ENCODE results near the gene RNF223.
"Not testable (repeated sequence)": the region's sequence is repeated elsewhere in the genome, so short reads cannot be mapped to it uniquely, and the experiment has no call there.

Gene RNF223

DNA sequence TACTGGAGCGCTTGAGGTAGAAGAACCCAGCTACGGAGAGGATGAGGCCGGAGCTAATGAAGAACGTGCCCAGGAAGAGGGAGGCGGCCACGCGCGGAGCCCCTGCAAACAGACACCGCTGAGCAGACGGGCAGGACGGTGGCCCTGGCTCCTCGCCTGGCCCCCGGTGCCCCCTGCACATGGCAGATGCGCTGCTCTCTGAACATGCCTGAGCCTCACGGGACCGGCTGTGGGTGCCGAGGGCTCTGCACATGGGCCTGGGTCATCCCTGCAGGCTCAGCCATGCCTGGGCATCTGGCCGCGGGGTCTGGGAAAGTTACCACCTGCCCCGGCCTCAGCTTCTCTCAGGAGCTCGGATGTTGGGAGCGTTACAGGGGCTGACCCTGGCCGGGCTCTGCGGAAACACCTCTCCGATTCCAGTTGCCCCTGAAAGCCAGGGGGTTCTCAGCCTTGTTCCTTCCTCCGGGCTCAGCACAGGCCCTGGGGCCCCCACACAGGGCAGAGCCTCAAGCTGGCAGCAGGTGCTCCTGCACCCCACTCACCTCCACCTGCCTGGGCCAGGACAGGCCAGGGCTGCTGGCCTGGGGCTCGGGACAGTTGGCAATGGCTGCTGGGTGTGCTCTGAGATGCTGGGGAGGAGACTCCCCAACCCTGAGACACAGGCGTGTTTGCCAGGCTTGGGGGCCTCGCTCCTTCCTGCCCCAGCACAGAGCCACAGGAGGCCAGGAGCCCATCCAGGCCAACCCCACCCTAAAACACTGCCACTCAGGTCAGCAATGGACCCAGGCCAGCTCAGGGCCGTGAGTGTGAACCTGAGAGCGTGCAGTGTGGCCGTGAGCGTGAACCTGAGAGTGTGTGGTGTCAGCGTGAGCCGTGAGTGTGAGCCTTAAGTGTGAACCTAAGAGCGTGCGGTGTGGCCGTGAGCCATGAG lies 12.1 kb upstream of the RNF223 start:
- DNase-seq: no peak

DNA sequence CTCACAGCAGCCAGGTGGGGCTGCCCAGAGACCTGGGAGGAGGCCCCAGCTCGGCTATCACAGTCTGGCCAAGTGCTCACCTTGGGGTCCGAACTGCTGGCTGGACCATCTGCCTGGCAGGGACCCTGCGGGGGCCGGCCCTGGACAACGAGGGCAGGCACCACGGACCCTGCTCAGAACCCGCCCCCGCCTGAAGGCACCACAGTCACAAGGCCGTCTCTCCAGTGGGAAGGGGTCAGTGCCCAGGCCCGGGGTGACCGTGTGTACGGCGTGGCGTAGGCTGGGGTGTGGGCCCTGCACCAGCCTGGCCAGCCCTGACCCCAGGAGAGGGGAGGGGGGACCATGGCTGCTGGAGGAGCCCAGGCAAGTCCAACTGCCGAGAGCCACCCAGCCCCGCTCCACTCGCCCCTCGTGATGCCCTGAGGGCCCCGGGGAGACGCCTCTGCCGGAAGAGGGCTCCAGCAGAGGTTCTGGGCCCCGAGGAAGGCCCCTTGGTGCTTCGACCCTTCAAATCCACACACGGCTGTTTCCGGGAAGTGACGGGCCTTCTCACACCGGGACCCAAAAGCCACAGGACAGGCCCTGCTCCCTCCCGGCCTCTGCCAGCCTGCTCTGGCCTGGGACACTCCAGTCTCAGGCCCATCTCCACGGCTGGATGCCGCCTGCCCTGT lies 11.2 kb upstream of the RNF223 start:
- no peak for DNase-seq

DNA sequence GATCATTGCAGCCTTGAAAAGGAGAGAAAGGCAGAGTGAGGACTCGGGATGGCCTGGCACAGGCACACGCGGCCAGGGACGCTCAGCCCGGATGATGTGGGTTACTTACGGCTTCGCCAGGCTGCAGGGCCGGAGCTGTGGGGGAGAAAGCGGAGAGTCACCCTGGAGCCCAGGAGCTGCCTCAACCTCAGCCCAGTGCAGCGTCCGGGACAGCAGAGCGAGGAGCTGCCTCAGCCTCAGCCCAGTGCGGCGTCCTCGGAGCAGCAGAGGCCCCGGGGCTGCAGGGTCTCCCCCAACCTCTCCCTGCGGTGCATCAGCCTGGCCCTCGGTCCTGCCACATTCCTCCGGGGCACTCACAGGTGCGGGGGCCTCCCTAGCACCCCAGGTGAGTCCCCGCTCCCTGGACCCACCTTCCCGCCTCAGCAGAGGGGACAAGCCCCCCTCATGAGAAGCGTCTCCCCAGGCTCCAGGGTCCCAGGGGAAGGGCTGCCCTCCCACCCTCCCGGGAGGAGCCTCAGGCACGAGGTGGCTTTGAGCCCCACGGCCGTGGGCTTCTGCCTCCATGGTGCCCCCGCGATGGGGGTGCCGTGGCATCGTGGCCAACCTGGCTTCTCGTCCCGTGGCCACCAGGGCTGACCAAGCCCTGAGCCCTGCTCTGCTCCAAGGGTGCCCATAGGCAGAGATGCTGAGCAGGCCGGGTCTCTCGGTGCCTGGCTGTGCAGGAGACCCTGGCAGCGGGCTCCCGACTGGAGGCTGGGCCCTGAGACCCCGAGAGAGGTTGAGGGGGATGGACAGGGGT lies 10.5 kb upstream of the RNF223 start:
- no peak for DNase-seq

DNA sequence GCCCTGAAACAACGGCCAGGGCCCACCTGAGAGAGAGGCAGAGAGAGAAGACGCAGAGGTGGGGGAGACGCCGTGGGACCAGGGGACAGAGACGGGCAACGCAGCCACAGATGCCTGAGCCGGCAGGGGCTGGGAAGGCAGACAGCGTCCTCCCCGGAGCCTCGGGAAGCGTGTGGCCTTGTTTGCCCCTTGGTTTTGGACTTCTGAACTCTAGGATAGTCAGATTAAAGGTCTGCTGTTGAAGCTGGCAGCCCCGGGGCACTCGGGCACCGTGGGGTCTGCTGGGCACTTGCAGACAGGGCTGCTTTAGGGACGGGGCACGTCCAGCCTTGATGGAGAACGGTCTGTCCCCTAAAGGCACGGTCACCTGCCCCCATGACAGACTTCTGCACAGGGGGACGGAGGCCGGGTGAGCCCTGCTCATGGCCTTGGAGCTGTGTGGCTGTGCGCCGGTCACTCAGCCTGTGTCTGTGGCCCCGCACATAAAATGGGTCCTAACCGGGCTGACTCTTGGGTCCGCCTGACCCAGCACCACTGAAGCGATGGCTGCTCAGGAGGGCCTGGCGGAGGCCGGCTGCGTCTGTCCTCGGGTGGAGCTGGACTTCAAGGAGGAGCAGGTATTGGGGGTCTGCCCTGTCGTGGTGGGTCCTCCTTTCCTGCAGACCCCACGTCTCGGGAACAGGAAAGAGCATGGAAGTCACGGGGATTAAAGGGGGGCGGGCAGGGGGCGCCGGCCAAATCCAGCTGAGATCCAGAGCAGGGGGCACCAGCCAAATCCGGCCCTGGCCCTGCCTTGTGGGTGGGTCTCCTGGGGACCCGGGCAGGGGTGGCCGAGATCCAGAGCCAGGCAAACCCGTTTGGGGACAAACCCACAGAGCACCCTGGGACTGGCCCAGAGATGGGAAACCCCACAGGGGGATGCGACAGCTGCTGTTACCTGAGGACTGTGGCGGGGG lies 9.6 kb upstream of the RNF223 start:
- DNase-seq: no peak

DNA sequence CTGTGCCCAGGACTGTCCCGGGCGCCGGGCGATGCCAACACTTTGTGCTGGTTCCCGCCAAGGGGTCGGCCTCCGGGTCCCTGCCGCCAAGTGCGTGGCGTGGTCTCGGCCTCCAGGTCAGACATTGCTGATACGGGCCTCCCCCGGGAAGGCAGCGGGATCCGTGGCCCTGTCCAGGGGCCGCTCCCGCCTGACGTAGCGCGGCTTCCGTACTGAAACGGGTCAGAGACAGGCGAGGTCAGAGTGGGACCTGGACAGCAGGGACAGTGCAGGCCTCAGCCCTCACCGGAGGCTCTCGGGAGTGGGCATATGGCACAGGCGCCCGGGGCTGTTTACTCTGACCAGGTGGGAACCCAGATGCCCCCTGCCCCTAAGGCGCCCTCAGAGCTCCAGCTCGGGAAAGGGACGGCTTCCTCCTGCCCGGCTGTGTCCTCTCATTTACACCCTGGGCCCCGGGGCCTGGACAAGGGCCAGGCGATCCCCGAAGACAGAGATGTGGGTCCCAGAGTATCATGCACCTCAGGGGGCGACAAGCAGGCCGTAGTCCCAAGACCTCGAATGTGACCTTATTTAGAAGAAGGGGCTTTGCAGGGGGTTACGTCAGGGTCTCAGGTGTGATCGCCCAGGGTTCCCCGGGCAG lies 8.8 kb upstream of the RNF223 start:
- no peak for DNase-seq

DNA sequence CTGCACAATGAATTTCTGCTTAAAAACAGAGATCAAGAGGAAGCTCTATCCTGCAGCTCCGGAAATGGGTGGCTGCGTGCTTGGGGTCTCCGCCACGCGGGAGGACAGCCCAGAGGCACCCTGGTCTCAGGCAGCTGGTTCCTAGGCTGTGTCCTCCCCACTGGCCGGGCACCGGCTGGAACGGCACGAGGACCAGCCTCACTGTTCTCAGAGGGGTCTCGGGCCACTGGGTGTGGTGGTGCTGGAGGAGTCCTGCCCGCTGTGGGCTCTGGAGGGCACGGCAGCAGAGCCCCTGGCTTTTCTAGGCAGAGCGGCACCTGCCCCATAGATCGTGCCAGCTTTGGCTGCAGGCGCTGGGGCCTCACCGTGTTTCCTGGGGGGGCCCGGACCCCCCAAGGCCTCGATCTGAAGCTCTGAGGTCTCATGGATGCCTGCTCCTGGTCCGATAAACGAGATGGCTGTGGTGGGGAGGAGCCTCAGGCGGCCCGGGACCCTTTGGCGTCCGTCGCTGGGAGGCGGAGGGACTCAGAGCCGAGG lies 8.2 kb upstream of the RNF223 start:
- no peak for DNase-seq

DNA sequence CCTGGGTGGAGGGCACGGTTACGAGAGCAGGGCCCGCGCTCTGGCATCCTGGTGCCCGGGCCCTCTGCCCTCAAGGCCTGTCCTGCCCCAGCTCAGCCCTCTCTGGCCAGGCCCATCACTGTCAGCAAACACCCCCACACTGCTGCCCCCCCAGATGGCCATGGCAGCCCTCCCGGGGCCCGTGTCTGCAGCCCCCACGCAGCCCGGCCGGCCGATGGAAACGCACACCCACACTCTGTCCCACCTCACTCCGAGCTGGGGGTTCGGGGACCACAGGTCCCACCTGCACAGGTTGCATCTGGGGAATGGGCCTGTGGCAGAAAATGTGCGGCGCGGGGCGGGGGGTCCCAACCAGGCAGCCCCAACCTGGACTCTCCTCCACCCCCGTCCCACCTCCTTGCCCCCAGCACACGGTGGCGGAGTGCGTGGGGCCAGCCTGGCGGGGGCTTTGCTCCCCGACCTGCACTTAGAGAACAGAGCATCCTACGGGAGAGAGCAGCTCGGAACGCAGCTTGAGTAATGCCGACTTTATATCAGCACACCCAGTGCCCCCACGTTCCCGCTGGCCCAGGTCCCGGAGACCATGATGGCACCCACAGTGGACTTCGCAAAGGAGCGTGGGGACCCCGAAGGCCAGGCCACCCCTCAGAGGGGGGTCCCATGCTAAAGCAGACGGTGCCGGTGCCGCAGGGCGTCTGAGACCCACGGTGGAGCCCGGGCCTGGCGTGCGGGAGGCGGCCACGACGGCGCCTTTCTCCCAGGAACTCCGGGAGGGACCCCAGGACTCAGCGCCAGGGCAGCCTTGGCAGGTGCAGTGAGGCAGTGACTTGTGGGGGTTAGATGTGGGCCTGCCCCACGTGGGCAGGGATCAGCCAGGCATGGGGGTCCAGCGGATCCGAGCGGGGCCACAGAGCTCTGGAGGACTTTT lies 7.5 kb upstream of the RNF223 start:
- no peak for DNase-seq

DNA sequence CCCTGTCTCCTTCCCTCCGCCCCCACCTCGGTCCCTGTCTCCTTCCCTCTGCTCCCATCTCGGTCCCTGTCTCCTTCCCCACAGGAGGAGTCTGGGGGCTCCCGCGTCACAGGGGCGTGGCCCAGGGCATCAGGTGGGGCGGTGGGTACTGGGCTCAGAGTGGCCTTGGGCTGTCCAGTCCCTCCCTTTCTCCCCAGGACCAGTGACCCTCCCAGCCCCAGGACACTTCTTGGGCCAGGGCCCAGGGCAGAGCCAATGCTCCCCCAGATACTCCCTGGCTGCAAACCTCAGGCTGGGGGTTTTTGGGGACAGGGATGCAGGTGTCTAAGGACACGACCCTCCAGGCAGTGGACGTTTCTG lies 6.8 kb upstream of the RNF223 start:
- DNase-seq: no peak

DNA sequence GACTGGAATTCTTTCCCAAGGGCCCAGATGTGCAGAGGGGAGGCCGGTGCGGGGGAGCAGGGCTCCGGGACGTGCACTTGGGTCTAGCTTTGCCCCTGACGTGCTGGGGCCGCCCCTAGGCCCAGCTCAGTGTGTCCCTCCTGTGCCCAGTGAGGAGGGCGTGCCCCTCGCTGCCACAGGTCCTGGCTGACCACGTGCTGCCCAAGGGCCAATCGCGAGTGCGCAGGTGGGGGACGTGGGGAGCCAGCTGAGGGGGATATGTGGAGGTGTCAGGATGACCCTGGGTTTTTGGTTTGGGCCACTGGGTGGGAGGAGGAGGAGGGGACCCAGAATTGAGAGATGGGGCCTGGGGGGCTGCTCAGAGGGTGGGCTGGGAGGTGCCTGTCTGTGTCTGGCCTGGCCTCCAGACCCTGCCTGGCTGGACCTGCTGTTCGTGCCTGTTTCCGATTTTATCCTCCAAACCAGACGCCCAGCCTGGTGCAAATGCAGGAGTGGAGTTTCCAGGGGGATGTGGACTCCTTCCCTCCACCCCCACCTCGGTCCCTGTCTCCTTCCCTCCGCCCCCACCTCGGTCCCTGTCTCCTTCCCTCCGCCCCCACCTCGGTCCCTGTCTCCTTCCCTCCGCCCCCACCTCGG lies 6.1 kb upstream of the RNF223 start:
- peak; percentile 79 for DNase-seq

DNA sequence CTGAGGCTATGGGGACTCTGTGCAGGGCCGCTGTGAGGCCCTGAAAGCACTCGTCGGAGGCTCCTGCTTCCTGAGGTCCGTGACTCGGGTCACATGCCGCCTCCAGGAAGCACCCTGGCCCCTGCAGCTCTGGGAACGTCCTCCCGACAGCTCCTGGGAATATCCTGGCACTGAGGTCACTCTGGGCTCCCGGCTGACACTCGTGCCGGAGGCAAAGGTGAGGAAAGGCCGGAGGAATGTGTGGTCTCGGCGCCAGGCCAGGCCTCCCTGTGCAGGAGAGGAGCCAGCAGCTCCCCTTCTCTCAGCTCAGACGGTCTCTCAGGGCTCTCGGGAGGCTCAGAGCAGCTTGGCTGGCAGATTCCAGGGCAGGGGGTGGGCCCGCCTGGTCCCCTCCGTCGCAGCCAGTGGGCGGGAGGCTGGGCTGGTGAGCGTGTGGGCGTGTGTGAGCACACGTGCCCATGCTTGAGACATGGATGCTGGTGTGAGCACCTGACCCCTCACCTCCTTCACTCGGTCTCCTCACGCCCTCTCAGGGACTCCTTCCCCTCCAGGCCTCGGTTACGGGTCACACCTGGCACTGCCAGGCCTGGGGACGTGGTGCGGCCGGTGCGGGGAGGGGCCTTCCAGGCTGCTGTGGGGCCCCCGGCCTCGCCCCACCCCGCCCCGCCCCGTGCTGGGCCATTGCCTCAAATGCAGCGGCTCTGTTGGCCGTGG lies 5.5 kb upstream of the RNF223 start:
- peak; percentile 86 for DNase-seq

DNA sequence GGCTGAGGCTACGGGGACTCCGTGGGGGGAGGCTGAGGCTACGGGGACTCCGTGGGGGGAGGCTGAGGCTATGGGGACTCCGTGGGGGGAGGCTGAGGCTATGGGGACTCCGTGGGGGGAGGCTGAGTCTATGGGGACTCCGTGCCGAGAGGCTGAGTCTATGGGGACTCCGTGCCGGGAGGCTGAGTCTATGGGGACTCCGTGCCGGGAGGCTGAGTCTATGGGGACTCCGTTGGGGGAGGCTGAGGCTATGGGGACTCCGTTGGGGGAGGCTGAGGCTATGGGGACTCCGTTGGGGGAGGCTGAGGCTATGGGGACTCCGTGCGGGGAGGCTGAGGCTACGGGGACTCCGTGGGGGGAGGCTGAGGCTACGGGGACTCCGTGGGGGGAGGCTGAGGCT lies 3.3 kb upstream of the RNF223 start:
- DNase-seq: not testable (repeated sequence)

DNA sequence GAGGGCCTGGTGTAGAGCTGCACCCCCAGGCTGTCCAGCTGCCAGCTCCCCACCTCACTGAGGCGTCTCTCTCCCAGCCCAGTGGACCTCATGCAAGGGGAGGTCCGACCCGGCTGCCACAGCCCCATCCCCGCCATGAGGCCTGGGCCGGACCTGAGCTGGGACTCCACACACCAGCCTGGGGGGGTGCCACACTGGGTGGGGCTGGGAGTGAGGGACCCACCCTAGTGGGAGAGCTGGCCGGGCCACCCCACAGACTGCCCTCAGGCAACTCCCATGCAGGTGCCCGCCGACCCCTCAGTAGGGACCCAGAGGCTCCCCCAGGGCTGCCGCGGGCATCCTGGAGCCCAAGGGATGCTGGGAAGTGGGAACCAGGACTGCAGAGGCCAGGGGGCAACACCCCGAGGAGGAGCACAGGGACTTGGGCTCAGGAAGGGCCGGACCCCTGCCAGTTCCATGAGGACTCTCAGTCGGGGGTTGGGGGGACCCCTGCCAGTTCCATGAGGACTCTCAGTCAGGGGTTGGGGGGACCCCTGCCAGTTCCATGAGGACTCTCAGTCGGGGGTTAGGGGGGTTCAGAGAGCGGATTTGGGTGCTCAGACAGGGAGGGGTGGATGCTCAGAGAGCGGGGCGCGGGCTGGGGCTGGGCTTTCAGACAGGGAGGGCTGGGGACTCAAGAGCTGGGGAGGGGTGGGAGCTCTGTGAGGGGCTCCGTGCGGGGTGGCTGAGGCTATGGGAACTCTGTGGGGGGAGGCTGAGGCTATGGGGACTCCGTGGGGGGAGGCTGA lies 1.2 kb upstream of the RNF223 start:
- no peak for DNase-seq

DNA sequence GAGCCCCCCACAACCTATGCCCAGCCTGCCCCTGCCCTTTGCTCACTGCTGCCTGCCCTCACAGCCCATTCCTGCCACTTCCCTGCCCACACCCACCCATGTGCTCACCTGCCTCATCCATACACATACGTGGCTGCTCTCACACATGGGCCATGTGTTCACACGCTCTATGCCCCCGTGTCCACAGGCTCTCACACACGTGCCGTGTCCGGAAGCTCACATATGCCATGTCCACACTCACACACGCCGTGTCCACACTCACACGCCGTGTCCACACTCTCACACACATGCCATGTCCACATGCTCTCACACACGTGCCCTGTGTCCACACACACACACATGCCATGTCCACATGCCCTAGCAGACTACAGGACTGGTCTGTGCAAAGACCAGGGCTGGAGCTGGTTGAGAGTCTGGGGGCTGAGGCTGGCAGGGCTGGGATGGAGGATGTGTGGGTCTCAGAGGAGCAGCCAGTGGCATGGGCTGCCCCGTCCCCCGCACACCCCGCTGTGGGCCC lies 583 bp upstream of the RNF223 start:
- no peak for DNase-seq

DNA sequence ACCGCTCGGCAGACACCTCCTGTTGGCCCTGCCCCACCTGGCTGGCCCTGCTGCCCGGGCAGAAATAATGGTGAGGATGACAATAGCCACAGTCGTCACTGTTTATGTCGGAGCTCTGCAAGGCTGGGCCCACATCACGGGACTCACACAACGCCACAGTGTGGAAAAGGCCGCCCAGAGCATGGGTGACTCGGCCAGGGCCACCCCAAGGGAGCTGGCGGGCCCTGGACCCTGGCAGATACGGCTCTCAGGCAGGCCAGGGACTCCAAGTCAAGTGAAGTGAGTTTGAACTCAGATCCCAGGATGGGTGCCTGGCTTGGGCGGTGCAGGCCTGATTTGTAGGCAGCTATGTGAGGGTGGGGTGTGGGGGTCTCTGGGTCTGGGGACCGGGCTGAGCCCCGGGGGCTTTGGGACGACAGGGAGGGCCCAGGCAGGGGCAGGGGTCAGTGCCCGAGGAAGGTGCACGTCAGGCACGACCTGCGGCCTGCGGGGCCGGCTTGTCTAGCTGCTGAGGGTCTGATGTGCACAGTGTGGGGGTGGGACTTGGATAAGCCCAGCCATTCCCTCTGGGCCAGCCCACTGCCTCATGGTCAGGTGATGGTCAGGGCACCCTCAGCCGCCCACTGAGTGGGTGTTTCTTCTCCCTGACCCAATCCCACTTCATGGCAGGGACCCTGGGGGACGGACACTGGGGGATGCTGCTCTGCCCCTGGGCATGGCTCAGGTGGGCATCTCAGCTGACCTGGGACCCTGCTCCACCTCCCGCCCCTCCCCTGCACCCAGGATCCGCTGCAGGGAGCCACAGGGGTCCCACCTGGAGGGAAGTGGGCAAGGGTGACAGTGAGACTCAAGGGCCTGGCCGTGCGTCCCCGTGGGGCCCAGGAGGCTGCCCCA lies 1.0 kb downstream of the RNF223 start:
- DNase-seq: no peak

DNA sequence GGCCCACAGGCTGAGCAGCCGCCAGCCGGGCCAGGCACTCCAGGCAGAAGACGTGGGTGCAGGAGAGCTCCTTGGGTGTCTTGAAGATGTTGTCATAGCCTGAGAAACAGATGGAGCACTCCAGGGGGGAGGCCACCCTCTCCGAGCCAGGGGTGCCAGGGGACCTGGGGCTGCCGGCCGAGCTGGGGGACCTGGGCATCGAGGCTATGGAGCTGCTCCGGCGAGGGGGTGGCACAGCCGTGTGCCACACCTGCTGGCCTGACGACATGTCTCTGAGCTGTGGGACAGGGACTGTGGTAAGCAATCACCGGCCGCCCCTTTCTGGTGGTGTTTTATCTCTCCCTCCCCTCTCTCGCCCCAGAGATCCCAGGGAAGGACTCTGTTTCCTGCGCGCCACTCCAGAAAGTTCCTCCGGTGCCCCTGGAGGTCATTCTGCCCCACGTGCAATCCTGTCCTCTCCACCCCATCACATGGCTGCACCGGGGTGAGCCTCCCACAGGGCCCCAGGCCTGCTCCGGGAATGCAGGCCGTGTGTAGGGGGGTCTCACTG lies 1.7 kb downstream of the RNF223 start:
- DNase-seq: no peak

DNA sequence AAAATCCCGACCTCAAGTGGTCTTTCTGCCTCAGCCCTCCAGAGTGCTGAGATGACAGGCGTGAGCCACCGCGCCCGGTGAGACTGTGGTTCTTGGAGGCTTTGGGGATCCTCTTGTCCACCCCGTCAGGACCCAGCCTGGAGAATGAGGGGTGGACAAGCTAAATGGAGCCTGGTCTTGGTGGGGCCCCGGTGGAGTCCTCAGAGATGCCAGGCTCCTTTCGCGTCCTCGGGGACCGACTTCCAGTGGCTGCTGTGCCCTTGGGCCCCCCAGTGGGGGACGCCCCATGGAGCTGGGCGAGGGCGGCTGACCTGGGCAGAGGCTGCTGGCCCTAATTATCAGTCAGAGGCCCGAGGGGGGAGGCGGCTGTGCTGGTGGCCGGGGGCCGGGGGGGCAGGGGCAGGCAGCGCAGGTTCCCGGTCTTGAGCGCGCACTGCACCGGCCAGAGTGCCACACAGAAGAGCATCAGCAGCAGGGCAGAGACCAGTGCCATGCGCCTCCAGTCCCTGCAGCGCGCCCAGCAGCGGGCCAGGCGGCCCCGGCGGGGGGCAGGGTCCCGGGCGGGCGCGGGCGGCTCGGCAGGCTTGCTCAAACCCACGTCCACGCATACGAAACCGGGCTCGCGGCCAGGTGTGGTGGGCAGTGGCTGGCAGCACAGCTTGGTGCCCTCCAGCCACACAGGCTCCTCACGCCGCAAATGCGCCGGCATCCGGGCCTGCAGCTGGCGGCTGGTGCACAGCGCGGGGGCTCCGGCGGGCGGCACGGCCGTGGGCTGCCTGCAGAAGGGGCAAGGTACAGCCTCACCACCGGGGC lies 2.4 kb downstream of the RNF223 start:
- DNase-seq: no peak
